ENCODE data around the gene PRDM12.

The PRDM12 gene

GRCh38 chr9:130635306-130635705 is 29.1 kb upstream of the PRDM12 start:
- DNase-seq = no peak
- in situ Hi-C loops (cut with HindIII; ENCODE audit: low pct_ligation_motif_present, low pct_unique_long_range_greater_than_20kb, low sequenced_read_pairs) = no loop called here

- in situ Hi-C loops (cut with HindIII; ENCODE audit: low pct_ligation_motif_present, low pct_unique_long_range_greater_than_20kb, low sequenced_read_pairs) = no loop called here
- DNase-seq = no peak
Measured at GRCh38 chr9:130635721-130636647, 28.4 kb upstream of the PRDM12 start.

- DNase-seq = no peak
- in situ Hi-C loops (cut with HindIII; ENCODE audit: low pct_ligation_motif_present, low pct_unique_long_range_greater_than_20kb, low sequenced_read_pairs) = no loop called here
Measured at GRCh38 chr9:130636648-130637020, 27.8 kb upstream of the PRDM12 start.

- DNase-seq = no peak
- in situ Hi-C loops (cut with HindIII; ENCODE audit: low pct_ligation_motif_present, low pct_unique_long_range_greater_than_20kb, low sequenced_read_pairs) = no loop called here
Measured at GRCh38 chr9:130638284-130639123, 25.9 kb upstream of the PRDM12 start.

- no peak for DNase-seq
Measured at GRCh38 chr9:130639124-130639765, 25.1 kb upstream of the PRDM12 start.

GRCh38 chr9:130639866-130640555 is 24.4 kb upstream of the PRDM12 start:
- no peak for DNase-seq
- in situ Hi-C loops (cut with HindIII; ENCODE audit: low pct_ligation_motif_present, low pct_unique_long_range_greater_than_20kb, low sequenced_read_pairs) = no loop called here

More at GRCh38 chr9:130639124-130639765, 25.1 kb upstream of the PRDM12 start:
- in situ Hi-C loops (cut with HindIII; ENCODE audit: low pct_ligation_motif_present, low pct_unique_long_range_greater_than_20kb, low sequenced_read_pairs) = no loop called here

GRCh38 chr9:130640681-130641080 is 23.7 kb upstream of the PRDM12 start:
- in situ Hi-C loops (cut with HindIII; ENCODE audit: low pct_ligation_motif_present, low pct_unique_long_range_greater_than_20kb, low sequenced_read_pairs) = no loop called here
- no peak for DNase-seq

- in situ Hi-C loops (cut with HindIII; ENCODE audit: low pct_ligation_motif_present, low pct_unique_long_range_greater_than_20kb, low sequenced_read_pairs) = no loop called here
- no peak for DNase-seq
Measured at GRCh38 chr9:130642926-130643325, 21.5 kb upstream of the PRDM12 start.

GRCh38 chr9:130651221-130651620 is 13.2 kb upstream of the PRDM12 start:
- no peak for DNase-seq
- in situ Hi-C loops (cut with HindIII; ENCODE audit: low pct_ligation_motif_present, low pct_unique_long_range_greater_than_20kb, low sequenced_read_pairs) = no loop called here

- in situ Hi-C loops (cut with HindIII; ENCODE audit: low pct_ligation_motif_present, low pct_unique_long_range_greater_than_20kb, low sequenced_read_pairs) = no loop called here
- DNase-seq = no peak
Measured at GRCh38 chr9:130651752-130652151, 12.6 kb upstream of the PRDM12 start.

GRCh38 chr9:130654879-130655278 is 9.5 kb upstream of the PRDM12 start:
- no peak for DNase-seq
- in situ Hi-C loops (cut with HindIII; ENCODE audit: low pct_ligation_motif_present, low pct_unique_long_range_greater_than_20kb, low sequenced_read_pairs) = no loop called here

- DNase-seq = no peak
- in situ Hi-C loops (cut with HindIII; ENCODE audit: low pct_ligation_motif_present, low pct_unique_long_range_greater_than_20kb, low sequenced_read_pairs) = no loop called here
Measured at GRCh38 chr9:130658893-130659698, 5.3 kb upstream of the PRDM12 start.

GRCh38 chr9:130659699-130660248 is 4.6 kb upstream of the PRDM12 start:
- DNase-seq = no peak
- in situ Hi-C loops (cut with HindIII; ENCODE audit: low pct_ligation_motif_present, low pct_unique_long_range_greater_than_20kb, low sequenced_read_pairs) = no loop called here

- no peak for DNase-seq
- in situ Hi-C loops (cut with HindIII; ENCODE audit: low pct_ligation_motif_present, low pct_unique_long_range_greater_than_20kb, low sequenced_read_pairs) = no loop called here
Measured at GRCh38 chr9:130660326-130660682, 4.1 kb upstream of the PRDM12 start.

- DNase-seq = no peak
- in situ Hi-C loops (cut with HindIII; ENCODE audit: low pct_ligation_motif_present, low pct_unique_long_range_greater_than_20kb, low sequenced_read_pairs) = no loop called here
Measured at GRCh38 chr9:130660683-130661450, 3.5 kb upstream of the PRDM12 start.

GRCh38 chr9:130661451-130662098 is 2.8 kb upstream of the PRDM12 start:
- in situ Hi-C loops (cut with HindIII; ENCODE audit: low pct_ligation_motif_present, low pct_unique_long_range_greater_than_20kb, low sequenced_read_pairs) = no loop called here
- DNase-seq = no peak

All from ACHN (cell line).